Femur (tissue), 1 donor: ENCODE data around the gene PRKD1.

ENCODE experiments used
- DNase-seq: peaks from one replicate; pipeline ENCODE4 v3.0.0-alpha.2; 2017

The PRKD1 gene

DNA sequence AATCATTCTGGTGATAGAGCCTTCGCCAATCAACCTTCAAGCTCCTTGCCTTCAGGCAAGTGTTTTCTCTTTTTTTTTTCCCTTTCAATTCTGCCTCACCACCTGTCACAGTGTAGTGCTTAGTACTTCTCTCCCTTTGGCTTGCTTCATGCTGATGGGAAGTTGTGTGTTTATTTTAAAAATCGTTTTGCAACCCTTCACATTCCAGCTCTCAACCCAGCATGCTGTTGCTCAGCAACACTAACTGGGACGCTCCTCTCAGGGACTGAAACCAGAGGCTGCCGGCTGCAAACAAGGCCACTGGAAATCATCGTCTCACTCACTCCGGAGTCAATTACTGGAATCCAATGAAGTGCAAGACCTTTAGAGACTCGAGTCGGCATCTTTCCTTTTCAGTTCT lies 342.7 kb downstream of the PRKD1 start:
- DNase-seq: peak; percentile 71

GRCh38 chr14:29580763-29581162 lies 346.9 kb downstream of the PRKD1 start:
- no peak for DNase-seq

DNA sequence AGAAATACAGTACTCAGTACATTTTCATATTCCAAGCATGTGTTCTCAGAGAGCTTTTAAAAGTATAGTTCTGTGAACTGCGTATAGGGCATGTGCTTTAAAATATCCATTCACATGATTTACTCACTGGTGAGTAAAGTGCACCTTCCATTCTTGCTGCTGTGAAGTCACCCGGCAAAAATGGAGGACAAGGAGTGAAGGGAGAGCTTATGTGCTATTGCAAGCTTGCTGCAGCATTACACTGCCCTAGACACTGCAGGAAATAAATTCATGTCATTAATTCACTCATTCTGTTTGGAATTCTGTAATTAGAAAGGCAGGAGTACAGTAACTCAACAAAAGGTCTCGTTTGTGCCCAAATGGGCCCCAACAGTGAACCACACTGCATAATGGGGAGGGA lies 347.8 kb downstream of the PRKD1 start:
- no peak for DNase-seq

- DNase-seq: no peak
Observed at GRCh38 chr14:29576927-29577326, 350.7 kb downstream of the PRKD1 start.

DNA sequence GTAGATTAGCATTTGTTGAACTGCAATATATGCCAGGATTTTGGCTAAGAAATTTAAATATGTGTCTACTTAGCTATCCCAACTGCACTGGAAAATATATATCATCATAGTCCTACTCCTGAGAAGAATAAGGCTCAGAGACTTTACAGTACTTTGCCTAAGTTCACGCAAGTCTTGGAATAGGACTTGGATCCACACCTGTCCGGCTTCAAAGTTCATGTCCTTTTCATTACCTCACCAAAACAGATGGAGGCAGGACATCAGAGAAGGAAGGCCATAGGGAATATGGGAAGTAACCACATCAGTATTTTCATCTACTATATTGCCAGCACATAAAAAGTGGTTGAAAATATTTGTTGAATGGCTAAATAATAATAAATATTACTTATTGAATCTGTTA lies 358.5 kb downstream of the PRKD1 start:
- DNase-seq: no peak

DNA sequence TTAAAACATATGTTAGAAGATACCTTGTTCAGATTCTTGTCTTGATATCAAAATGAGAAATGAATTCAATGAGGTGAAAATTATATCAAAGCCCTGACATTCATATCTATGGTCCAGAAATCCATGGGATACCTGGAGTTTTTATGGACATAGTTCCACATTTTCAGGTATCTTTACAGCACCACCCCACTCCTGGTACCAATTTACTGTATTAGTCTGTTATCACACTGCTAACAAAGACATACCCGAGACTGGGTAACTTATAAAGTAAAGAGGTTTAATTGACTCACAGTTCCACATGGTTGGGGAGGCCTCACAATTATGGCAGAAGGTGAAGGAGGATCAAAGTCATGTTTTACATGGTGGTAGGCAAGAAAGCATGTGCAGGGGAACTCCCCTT lies 361.5 kb downstream of the PRKD1 start:
- no peak for DNase-seq

- no peak for DNase-seq
Observed at GRCh38 chr14:29558516-29558915, 369.1 kb downstream of the PRKD1 start.

GRCh38 chr14:29554335-29554734 lies 373.3 kb downstream of the PRKD1 start:
- no peak for DNase-seq

- DNase-seq: no peak
Observed at GRCh38 chr14:29553427-29553826, 374.2 kb downstream of the PRKD1 start.

DNA sequence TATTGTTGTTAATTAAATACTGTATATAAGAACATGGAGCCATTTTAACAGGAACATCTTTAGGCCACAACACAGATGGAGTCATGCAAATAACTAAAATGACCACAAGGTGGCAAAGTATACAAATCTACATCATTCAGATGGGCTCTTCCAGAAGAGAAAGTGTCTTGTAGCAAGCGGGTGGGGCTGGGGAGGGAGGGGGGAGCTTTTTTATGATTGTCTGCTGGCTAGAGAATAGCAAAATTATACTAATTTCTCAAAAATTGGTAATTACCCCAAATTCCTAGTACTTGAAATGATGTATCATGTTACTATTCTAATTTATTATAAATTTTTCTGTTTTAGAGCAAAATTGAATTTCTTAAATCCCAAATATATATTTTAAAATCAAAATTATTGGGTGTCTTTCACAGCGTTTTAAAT lies 378.7 kb downstream of the PRKD1 start:
- no peak for DNase-seq

GRCh38 chr14:29545714-29546113 lies 381.9 kb downstream of the PRKD1 start:
- DNase-seq: no peak

GRCh38 chr14:29536886-29537511 lies 390.6 kb downstream of the PRKD1 start:
- DNase-seq: no peak

DNA sequence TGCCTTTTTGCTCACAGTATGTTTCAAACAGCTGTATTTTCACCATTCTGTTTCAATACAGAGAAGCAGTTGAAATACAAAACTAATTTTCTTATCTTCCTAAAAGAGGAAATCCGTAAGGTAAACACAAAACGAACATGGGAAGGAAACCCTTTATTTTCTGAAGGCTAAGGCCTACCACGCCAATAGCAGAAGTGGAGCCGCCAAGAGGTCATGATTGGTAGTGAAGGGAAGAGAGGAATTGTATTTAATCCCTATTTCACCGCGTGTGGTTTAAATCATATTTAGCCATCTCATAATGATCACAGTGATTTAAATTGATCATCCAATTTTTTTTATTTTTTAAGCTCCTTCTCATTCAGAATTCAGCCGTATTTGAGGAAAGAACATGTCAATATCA lies 398.2 kb downstream of the PRKD1 start:
- no peak for DNase-seq

DNA sequence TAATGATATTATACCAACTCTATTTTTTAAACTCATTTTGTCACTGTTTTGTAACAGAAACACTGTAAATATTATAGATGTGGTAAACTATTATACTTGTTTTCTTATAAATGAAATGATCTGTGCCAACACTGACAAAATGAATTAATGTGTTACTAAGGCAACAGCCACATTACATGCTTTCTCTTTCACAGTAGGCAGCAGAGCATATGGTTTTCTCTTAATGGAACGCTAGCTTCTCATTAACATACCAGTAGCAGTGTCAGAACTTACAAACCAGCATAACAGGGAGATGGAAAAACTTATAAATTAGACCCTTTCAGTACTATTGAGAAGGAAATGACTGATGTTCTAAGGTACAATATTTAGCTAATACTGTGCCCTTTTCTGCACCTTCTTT lies 398.8 kb downstream of the PRKD1 start:
- DNase-seq: no peak

- no peak for DNase-seq
Observed at GRCh38 chr14:29527286-29527685, 400.4 kb downstream of the PRKD1 start.
